Astrocyte (in vitro differentiated cells and primary cell): ENCODE data around the gene THRB. TPM values are rescaled to one million over a fixed set of nuclear protein-coding genes. Genes with fewer than 3 reads are reported as not detected.

Source experiments
- DNase-seq: peaks from one replicate; pipeline ENCODE4 v3.0.0-alpha.2; 2010; ENCODE audit warnings: low read depth
- FAIRE-seq: peaks from 2 replicates; lab custom pipeline; 2011; peaks lifted over from hg19 to GRCh38; lab: Jason Lieb, UNC
- H2AFZ ChIP-seq: 2 replicates; pipeline ENCODE4 v1.6.0; 2012; ENCODE audit warnings: low read depth, low read length, inconsistent platforms
- H3K27ac ChIP-seq: 2 replicates; pipeline ENCODE4 v1.5.1; 2011; ENCODE audit warnings: low read depth, low read length, inconsistent platforms
- H3K27me3 ChIP-seq: 2 replicates; pipeline ENCODE4 v1.6.0; 2011; ENCODE audit warnings: low read length, inconsistent platforms; ENCODE audit not compliant: insufficient read depth
- H3K36me3 ChIP-seq: 2 replicates; pipeline ENCODE4 v1.5.1; 2011; ENCODE audit warnings: low read length, inconsistent platforms; ENCODE audit not compliant: insufficient read depth
- H3K4me1 ChIP-seq: 2 replicates; pipeline ENCODE4 v1.5.1; 2011; ENCODE audit warnings: low read length, inconsistent platforms; ENCODE audit not compliant: insufficient read depth
- H3K4me2 ChIP-seq: 2 replicates; pipeline ENCODE4 v1.6.0; 2012; ENCODE audit warnings: low read length, inconsistent platforms
- H3K4me3 ChIP-seq: 2 replicates; pipeline ENCODE4 v1.5.1; 2011; ENCODE audit warnings: low read depth, mild to moderate bottlenecking, low read length, inconsistent platforms; ENCODE audit not compliant: insufficient read depth
- H3K79me2 ChIP-seq: 2 replicates; pipeline ENCODE4 v1.6.0; 2012; ENCODE audit warnings: mild to moderate bottlenecking, low read length, inconsistent platforms; ENCODE audit not compliant: insufficient read depth
- H3K9ac ChIP-seq: 2 replicates; pipeline ENCODE4 v1.6.0; 2012; ENCODE audit warnings: mild to moderate bottlenecking, low read length, inconsistent platforms
- H3K9me3 ChIP-seq: 2 replicates; pipeline ENCODE4 v1.5.1; 2012; ENCODE audit warnings: low read depth, mild to moderate bottlenecking, low read length, inconsistent platforms; ENCODE audit not compliant: insufficient read depth
- H4K20me1 ChIP-seq: 2 replicates; pipeline ENCODE4 v1.6.0; 2012; ENCODE audit warnings: low read length, inconsistent platforms; ENCODE audit not compliant: insufficient read depth
- H3K27ac Mint-ChIP-seq: one replicate; pipeline ENCODE4 v1.8.0; 2021; ENCODE audit warnings: mild to moderate bottlenecking, mixed read lengths; ENCODE audit not compliant: unreplicated experiment
- H3K27me3 Mint-ChIP-seq: one replicate; pipeline ENCODE4 v1.8.0; 2021; ENCODE audit warnings: low read depth, mixed read lengths; ENCODE audit not compliant: unreplicated experiment
- H3K36me3 Mint-ChIP-seq: one replicate; pipeline ENCODE4 v1.8.0; 2021; ENCODE audit warnings: low read depth, mixed read lengths; ENCODE audit not compliant: unreplicated experiment
- H3K4me1 Mint-ChIP-seq: one replicate; pipeline ENCODE4 v1.8.0; 2021; ENCODE audit warnings: low read depth, mixed read lengths; ENCODE audit not compliant: unreplicated experiment
- H3K4me3 Mint-ChIP-seq: one replicate; pipeline ENCODE4 v1.8.0; 2021; ENCODE audit warnings: mild to moderate bottlenecking, moderate library complexity, mixed read lengths; ENCODE audit not compliant: unreplicated experiment
- H3K9me3 Mint-ChIP-seq: one replicate; pipeline ENCODE4 v1.8.0; 2021; ENCODE audit warnings: mild to moderate bottlenecking, mixed read lengths; ENCODE audit not compliant: unreplicated experiment
- EZH2 ChIP-seq: IDR thresholded peaks from 2 replicates; pipeline ENCODE4 v1.6.1; 2012; ENCODE audit warnings: mild to moderate bottlenecking, low read length, inconsistent platforms; ENCODE audit not compliant: insufficient read depth
- total RNA-seq: library from RNA; stranded (reverse); gene quantifications from 2 replicates; pipeline ENCODE4 v1.2.1, GENCODE V29; 2021
- TF ChIP-seq, protein P1 (sequence below): IDR thresholded peaks from 2 replicates; pipeline ENCODE4 v1.5.1; 2011; ENCODE audit warnings: low read depth, mild to moderate bottlenecking, inconsistent platforms, low read length, moderate library complexity; ENCODE audit not compliant: insufficient read depth

The THRB gene
- total RNA-seq, 1 donor from 2014 or later = 8.5 TPM

DNA sequence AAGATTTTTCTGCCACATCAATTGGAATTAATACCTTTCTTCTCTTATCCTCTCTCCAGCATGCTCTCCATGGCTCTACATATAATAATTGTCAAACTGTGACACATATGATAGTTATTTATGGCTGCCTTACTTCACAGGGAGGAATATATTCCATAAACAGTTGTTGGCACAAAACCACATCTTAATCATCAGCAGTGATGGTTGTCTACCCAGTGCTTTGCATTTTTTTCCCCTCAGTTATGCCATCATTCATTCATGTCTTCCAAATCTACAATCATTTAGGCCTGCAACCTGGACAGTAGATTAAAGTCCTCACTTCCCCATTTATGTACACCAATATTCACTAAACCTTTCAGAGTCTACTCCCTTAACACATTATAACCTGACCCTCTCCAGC, 107.7 kb downstream of the THRB start:
- peaks cover 10% of the 10 kb centered on the region for H3K4me1 Mint-ChIP-seq
- TF ChIP-seq, protein P1, sequence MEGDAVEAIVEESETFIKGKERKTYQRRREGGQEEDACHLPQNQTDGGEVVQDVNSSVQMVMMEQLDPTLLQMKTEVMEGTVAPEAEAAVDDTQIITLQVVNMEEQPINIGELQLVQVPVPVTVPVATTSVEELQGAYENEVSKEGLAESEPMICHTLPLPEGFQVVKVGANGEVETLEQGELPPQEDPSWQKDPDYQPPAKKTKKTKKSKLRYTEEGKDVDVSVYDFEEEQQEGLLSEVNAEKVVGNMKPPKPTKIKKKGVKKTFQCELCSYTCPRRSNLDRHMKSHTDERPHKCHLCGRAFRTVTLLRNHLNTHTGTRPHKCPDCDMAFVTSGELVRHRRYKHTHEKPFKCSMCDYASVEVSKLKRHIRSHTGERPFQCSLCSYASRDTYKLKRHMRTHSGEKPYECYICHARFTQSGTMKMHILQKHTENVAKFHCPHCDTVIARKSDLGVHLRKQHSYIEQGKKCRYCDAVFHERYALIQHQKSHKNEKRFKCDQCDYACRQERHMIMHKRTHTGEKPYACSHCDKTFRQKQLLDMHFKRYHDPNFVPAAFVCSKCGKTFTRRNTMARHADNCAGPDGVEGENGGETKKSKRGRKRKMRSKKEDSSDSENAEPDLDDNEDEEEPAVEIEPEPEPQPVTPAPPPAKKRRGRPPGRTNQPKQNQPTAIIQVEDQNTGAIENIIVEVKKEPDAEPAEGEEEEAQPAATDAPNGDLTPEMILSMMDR = no peak
- no peak for TF ChIP-seq EZH2
- H3K27me3 Mint-ChIP-seq = no peaks in the 10 kb centered on the region
- H3K27ac Mint-ChIP-seq = no peak overlapping the region
- Histone ChIP-seq H4K20me1 (no peaks in the 10 kb centered on the region), H3K4me3 (no peak overlapping the region), H3K4me1 (no peaks in the 10 kb centered on the region), H3K9ac (no peak overlapping the region), H3K27ac (no peak overlapping the region), H3K9me3 (no peaks in the 10 kb centered on the region), H3K27me3 (no peaks in the 10 kb centered on the region), H3K36me3 (no peaks in the 10 kb centered on the region), H3K79me2 (no peaks in the 10 kb centered on the region), H3K4me2 (no peak overlapping the region), H2AFZ (no peak overlapping the region)
- H3K36me3 Mint-ChIP-seq = no peaks in the 10 kb centered on the region
- H3K9me3 Mint-ChIP-seq = no peaks in the 10 kb centered on the region
- FAIRE-seq (no peak), DNase-seq (peak; percentile 7)
- H3K4me3 Mint-ChIP-seq = no peak overlapping the region

DNA sequence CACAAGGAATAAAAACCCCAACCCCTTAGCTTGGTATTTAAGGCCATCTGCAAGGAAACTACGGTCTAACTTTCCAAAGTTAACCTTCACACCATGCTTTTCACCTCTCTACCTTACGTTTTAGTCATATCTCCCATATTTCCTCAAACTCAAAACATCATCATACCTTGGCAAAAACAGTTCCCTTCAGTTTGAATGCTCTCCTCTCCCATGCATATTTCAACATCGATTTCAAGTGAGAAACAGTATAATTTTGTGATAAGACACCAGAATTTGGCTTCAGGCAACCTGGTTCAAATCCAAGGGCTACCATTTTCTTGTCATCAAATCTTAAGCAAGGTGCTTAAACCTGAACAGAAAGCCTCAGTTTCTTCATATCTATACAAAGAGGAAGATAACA, 108.2 kb downstream of the THRB start:
- H3K9me3 ChIP-seq = no peaks in the 10 kb centered on the region
- no peak overlapping the region for H2AFZ ChIP-seq
- no peak overlapping the region for H3K4me2 ChIP-seq
- H3K27me3 Mint-ChIP-seq = no peaks in the 10 kb centered on the region
- no peaks in the 10 kb centered on the region for H3K79me2 ChIP-seq
- no peak overlapping the region for H3K4me3 ChIP-seq
- no peak overlapping the region for H3K27ac ChIP-seq
- no peaks in the 10 kb centered on the region for H3K9me3 Mint-ChIP-seq
- H3K27ac Mint-ChIP-seq = no peak overlapping the region
- TF ChIP-seq EZH2 = no peak
- TF ChIP-seq, protein P1 = no peak
- H3K4me1 Mint-ChIP-seq = peaks cover 10% of the 10 kb centered on the region
- DNase-seq = no peak
- H3K27me3 ChIP-seq = no peaks in the 10 kb centered on the region
- H3K4me3 Mint-ChIP-seq = no peak overlapping the region
- H3K4me1 ChIP-seq = no peaks in the 10 kb centered on the region
- no peak overlapping the region for H3K9ac ChIP-seq
- no peaks in the 10 kb centered on the region for H3K36me3 Mint-ChIP-seq
- no peaks in the 10 kb centered on the region for H3K36me3 ChIP-seq
- FAIRE-seq = no peak
- no peaks in the 10 kb centered on the region for H4K20me1 ChIP-seq

DNA sequence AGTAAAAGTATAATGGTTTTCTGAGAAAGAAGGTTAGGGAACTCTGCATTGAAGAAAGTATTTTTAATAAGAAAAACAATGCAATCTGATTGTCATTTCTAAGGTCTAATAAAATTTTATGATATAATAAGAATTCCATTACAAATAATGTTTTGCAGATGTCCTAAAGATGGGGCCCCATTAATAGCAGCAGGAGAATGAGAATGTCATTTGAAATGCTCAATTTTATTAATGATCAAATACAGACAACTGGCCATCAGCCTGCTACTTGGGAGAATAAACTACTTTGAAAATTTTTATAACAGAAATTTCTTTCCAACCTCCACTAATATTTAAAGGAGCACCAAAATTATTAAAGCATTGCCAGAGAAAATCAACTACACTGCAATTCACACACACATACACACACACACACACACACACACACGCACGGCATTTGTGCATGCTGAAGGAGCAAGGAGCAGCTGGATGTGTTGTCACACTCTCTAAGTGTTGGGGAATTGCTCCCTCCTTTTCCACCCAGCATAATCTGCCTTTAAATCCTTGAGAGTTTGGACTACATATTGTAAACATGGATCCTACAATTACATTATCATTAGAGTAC, 109.5 kb downstream of the THRB start:
- Histone ChIP-seq H3K9ac (no peak overlapping the region), H3K36me3 (no peaks in the 10 kb centered on the region), H3K27ac (no peak overlapping the region), H3K4me2 (no peak overlapping the region), H3K4me1 (no peaks in the 10 kb centered on the region), H3K9me3 (no peaks in the 10 kb centered on the region), H3K27me3 (no peaks in the 10 kb centered on the region), H3K4me3 (no peak overlapping the region), H2AFZ (no peak overlapping the region), H4K20me1 (no peaks in the 10 kb centered on the region), H3K79me2 (no peaks in the 10 kb centered on the region)
- TF ChIP-seq, protein P1 = no peak
- TF ChIP-seq EZH2 = no peak
- H3K36me3 Mint-ChIP-seq = no peaks in the 10 kb centered on the region
- H3K27ac Mint-ChIP-seq = no peak overlapping the region
- FAIRE-seq = no peak
- peaks cover 10% of the 10 kb centered on the region for H3K4me1 Mint-ChIP-seq
- H3K27me3 Mint-ChIP-seq = no peaks in the 10 kb centered on the region
- no peak overlapping the region for H3K4me3 Mint-ChIP-seq
- no peak for DNase-seq
- no peaks in the 10 kb centered on the region for H3K9me3 Mint-ChIP-seq
